ENCODE measurements around the gene PAPSS1. TPM values are rescaled to one million over a fixed set of nuclear protein-coding genes. Genes with fewer than 3 reads are reported as not detected.

The PAPSS1 gene
- total and polyA plus RNA-seq, 9 of the 15 experiments (the other 6 are each of a cell fraction or from before 2014, with no cell fraction given): 21.1 to 53.9 (median 41.9) TPM

- Histone ChIP-seq H3K9me3 (replicated peaks; ENCODE audit: control insufficient read depth, insufficient read depth, low read depth, low read length) (no peaks in the 10 kb centered on the region; the same call in 1 of the 2 replicates), H3K27me3 (ENCODE audit: control insufficient read depth in 2 of 2, insufficient read depth in 2 of 2, low read length in 2 of 2) (no peaks in the 10 kb centered on the region), H3K4me2 (ENCODE audit: insufficient read depth, low read length) (no peak overlapping the region), H3K36me3 (ENCODE audit: control insufficient read depth, insufficient read depth, low read length) (no peaks in the 10 kb centered on the region), H3K9me1 (ENCODE audit: control insufficient read depth, insufficient read depth, low read length) (no peaks in the 10 kb centered on the region), H3K9ac (ENCODE audit: insufficient read depth in 1 of 2, low read depth in 2 of 2, low read length in 2 of 2) (no peak overlapping the region), H2AFZ (ENCODE audit: low read depth, low read length) (peak overlapping the region; percentile 66), H3K79me2 (ENCODE audit: control insufficient read depth, insufficient read depth, low read length) (no peaks in the 10 kb centered on the region), H3K4me1 (replicated peaks in 1 of 2; ENCODE audit: control insufficient read depth in 2 of 2, insufficient read depth in 2 of 2, low read length in 2 of 2) (peaks cover 0 to 8% of the 10 kb centered on the region in 2 experiments; a peak in 3 of 5 replicates), H4K20me1 (replicated peaks; ENCODE audit: control insufficient read depth, insufficient read depth, low read length) (no peaks in the 10 kb centered on the region), H3K27ac (ENCODE audit: extremely low read depth, low read depth, low read length) (no peak overlapping the region), H3K4me3 (no peak overlapping the region)
- in situ Hi-C loops (cut with MboI): no loop called here
- DNase-seq (ENCODE audit: extremely low read depth in 1 of 4, low spot score in 3 of 4) (no peak), ATAC-seq (no peak), FAIRE-seq (no peak)
- ChIA-PET CTCF (ENCODE audit: low intra/inter-chr PET ratio) (no interaction called here), POLR2A (no interaction called here)
- intact Hi-C loops (cut with micrococcal nuclease): loop anchor here (10.0 kb wide), 2 partner anchors 369 to 549 kb away; no protein-coding TSS in a partner anchor
- 14% methylated on average over 7 of the region's 7 CpGs for WGBS (ENCODE audit: insufficient coverage, low coverage, missing lambda C conversion rate)
- BruUV-seq (replicated peaks): no TSS peak
- TF ChIP-seq ZNF75A (CRISPR knock-in tag; IDR thresholded peaks at IDR 0.05) (no peak), ZNF143 (CRISPR knock-in tag; IDR thresholded peaks at IDR 0.05) (no peak), CHD7 (IDR thresholded peaks at IDR 0.05; ENCODE audit: low read depth, low read length) (no peak), BRCA1 (IDR thresholded peaks at IDR 0.05) (no peak), BRCA1 (CRISPR knock-in tag; IDR thresholded peaks at IDR 0.05) (no peak), ZNF395 (CRISPR knock-in tag; IDR thresholded peaks at IDR 0.05) (no peak), NR3C1 (CRISPR knock-in tag; IDR thresholded peaks at IDR 0.05) (no peak), SAFB2 (IDR thresholded peaks at IDR 0.05; ENCODE audit: borderline replicate concordance, low read depth, low read length, severe bottlenecking) (no peak), ZBTB34 (CRISPR knock-in tag; IDR thresholded peaks at IDR 0.05) (no peak)
Observed at GRCh38 chr4:107733431-107733925, 13.4 kb upstream of the PAPSS1 start.

Data from K562 (cell line).